ENCODE measurements around the gene CFAP97D2.
"Not testable (repeated sequence)": the region's sequence is repeated elsewhere in the genome, so short reads cannot be mapped to it uniquely, and the experiment has no call there.

CFAP97D2 gene

DNA sequence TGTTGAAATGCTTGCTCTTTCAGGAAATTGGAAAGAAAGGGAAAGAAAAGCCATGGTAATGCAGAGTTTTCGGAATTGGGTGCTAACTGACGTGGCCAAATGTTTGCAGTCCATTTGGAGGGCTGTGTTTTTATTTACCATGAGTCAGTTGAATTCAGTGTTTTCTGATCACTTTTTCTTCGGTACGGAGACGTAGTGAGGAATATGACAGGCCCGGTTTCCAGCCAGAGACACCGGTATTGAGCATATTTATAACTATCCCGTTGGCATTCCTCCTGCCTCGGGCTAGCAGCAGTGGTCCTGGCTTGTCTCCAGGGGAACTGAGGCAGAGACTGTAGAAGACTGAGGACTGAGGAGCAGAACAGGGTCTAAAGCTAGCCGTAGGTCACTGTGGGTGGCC lies 56.6 kb downstream of the CFAP97D2 start:
- DNase-seq (ENCODE audit: low spot score): no peak

DNA sequence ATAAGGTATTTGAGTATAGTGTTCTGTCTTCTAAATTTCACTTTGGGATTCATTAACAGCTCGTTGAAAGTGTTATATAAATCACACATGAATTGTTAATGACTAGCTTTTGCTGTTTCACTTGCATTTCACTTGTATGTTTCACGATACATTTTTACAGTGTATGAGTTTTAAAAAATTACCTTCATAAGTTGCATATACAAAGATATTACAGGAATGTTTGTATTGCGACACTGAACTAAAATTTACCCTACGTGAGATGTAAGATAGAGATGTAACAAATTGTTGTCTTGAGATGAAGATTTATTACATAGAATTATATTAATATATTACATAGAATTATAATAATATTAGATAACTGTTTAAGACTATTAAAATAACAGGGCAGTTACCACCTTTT lies 57.2 kb downstream of the CFAP97D2 start:
- DNase-seq (ENCODE audit: low spot score): no peak

DNA sequence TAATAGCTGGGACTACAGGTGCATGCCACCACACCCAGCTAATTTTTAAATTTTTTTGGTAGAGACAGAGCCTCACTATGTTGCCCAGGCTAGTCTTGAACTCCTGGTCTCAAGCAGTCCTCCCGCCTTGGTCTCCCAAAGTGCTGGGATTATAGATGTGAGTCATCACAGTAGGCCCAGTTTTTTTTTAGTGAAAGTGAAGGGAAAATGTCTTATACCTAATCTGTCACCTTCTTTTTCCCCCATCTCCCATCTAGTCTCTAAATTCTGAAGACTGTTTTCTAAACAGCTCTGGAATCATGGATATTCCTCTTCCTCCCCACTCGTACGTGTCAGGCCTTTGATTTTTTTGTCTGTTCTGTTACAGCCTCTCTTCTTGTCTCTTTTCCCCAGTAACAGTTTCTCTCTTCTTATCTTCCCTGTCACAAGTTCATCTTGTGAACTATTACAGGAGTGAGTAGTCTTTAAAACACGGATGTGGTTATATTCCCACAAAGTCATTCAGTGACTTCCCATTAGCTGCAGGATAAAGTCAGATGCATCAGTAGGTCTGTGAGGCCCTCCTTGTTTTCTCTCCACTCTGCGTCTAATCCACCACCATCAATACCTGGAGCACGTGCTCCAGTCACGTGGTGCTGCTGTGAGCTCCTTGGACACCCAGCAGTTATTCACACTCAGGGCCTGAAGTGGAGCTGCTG lies 58.5 kb downstream of the CFAP97D2 start:
- DNase-seq (ENCODE audit: low spot score): no peak

DNA sequence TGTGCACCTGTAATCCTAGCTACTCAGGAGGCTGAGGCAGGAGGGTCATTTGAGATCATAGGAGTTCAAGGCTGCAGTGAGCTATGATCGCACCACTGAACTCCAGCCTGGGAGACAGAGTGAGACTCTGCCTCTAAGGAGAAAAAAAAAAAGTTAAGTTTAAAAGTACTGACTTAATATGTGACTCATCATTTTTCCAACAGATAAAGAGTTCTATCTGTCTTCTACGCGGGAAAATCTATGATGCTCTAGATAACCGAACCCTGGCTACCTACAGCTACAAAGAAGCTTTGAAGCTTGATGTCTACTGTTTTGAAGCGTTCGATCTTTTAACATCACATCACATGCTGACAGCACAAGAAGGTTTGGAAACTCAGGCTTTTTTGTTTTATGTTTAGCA lies 62.9 kb downstream of the CFAP97D2 start:
- DNase-seq (ENCODE audit: low spot score): no peak

DNA sequence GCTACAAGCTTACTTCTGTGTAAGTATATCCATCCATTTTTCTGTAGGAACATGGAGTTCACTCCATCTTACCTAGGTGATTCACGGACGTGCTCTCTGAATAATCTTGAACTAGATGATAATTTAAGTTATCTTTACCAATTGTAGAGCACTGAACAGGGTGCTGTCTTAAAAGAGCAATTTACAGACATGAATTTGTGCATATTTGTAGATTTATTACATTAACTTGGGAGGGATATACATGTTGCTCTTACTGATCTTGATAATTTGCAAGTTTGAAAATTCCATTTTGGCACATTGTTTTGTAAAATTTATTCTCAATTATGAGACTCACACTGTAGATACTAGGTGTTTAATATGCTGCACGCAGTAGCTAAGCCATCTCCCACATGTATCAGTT lies 64.9 kb downstream of the CFAP97D2 start:
- DNase-seq (ENCODE audit: low spot score): no peak

DNA sequence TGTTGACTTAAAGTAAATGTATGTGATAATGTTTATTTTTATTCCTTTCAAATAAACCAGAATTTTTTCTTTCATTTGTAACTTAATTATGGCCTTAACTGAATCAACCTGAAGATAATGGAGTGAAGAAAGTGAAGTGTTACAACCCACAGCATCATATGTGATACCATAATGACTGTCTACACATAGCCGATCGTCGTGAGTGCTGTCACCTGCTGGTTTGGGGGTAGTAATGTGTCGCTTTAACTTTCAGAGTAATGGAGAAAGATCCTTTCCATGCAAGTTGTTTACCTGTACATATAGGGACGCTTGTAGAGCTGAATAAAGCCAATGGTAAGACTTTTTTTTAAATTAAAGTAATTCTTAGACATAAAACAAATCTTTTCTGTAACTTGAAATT lies 65.6 kb downstream of the CFAP97D2 start:
- DNase-seq (ENCODE audit: low spot score): no peak

DNA sequence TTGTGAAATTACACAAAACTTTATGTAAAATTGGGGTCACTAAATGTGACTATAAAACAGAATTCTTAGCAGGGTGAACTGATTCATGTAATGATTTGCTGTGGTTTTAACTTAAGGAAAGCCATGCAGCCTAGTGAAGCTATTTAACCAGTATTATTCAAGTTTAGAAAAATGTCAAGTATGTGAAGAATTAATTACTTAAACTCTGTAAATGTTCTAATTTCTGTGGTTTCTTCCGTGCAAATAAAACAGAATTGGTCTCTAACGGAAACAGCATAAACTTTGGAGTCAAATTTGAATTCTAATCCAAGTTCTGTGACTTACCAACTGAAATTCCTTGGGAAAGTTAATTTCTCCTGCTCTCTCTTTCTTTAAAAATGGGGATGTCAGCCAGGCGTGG lies 69.0 kb downstream of the CFAP97D2 start:
- DNase-seq (ENCODE audit: low spot score): peak; percentile 35

DNA sequence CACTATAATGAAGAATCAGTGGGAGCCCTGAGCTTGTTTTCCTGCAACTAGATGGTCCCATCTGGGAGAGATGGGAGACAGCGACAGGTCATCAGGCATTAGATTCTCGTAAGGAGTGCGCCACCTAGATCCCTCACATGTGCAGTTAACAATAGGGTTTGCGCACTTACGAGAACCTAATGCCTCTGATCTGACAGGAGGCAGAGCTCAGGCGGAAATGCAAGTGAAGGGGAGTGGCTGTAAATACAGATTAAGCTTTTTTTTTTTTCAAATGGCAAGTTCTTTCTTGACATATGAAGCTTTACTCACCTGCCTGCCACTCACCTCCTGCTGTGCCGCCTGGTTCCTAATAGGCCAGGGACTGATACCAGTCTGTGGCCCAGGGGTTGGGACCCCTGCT lies 70.0 kb downstream of the CFAP97D2 start:
- no peak for DNase-seq (ENCODE audit: low spot score)

DNA sequence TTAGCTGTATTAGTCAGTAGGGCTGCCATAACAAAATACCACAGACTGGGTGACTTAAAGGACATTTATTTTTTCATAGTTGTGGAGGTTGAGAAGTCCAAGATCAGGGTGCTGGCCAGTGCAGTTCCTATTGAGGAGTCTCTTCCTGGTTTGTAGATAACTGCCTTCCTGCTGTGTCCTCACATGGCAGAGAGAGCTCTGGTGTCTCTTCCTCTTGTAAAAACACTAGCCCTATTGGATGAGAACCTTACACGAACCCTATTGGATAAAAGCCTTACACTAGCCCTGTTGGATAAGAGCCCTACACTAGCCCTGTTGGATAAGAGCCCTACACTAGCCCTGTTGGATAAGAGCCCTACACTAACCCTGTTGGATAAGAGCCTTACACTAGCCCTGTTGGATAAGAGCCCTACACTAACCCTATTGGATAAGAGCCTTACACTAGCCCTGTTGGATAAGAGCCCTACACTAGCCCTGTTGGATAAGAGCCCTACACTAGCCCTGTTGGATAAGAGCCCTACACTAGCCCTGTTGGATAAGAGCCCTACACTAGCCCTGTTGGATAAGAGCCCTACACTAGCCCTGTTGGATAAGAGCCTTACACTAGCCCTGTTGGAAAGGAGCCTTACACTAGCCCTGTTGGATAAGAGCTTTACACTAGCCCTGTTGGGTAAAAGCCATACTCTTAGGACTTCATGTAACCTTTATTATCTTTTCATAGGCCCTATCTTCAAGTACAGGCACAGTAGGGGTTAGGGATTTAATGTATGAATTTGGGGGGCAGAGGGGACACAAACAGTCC lies 72.8 kb downstream of the CFAP97D2 start:
- not testable (repeated sequence) for DNase-seq (ENCODE audit: low spot score)

DNA sequence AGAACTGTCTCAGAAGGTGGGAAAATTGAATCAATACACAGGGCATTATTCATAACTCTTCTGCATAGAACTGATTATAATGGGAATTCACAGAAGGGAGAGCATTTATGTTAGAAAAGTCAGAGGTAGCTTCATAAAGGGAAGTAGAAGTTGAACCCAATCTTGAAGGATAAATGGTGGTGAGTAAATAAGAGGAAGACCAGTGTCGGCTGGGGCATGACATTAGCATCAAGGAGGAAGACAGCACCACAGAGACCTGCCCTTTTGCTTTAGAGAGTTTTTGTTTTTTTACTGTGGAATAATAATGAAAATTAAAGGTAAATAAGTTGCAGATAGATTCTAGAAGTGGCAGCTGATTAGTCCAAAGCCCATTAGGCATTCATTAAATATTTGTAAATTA lies 77.5 kb downstream of the CFAP97D2 start:
- DNase-seq (ENCODE audit: low spot score): no peak

DNA sequence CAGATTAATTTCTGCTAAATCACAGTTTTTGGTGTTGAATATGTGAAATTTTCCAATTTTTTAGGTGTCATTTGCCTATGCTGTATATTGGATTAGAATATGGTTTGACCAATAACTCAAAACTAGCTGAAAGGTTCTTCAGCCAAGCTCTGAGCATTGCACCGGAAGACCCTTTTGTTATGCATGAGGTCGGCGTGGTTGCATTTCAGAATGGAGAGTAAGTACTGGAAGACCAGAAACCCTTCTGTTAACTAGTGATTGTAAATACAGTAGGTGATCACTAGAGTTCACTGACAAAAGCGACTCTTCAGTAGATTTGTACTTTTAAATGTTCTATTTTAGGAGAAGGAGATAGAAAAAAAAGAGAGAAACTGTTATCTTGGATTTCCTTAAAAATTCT lies 78.0 kb downstream of the CFAP97D2 start:
- no peak for DNase-seq (ENCODE audit: low spot score)

DNA sequence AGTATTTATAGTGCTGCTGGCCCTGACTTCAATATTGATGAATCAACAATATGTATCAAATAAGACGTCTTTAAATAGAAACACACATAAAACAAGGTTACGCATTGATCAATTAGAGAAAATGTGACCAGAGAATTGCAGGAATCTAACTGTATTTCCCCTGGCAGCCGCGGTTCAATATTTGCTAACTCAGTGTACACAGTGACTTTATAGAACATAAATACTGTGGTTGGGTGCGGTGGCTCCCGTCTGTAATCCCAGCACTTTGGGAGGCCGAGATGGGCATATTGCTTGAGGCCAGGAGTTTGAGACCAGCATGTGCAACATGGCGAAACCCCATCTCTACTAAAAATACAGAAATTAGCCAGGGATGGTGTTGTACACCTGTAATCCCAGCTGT lies 79.5 kb downstream of the CFAP97D2 start:
- DNase-seq (ENCODE audit: low spot score): no peak

DNA sequence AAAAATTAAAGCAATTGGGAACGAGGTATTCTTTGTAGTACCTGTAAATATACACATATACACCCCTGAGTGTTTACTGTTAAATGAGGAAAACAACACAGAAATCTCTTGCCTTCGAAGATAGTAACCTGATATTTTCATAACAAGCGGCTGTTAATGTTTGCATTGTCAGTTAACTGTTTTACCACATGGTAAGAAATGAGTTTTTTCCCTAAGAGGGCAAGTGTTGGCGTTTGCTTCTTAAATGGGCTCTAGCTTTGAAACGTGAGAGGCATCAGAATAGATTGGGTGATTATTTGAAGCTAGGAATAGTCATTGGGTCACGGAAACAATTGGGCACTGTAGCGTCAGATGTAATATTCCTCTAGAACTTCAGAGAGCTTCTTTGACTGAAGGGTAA lies 80.3 kb downstream of the CFAP97D2 start:
- DNase-seq (ENCODE audit: low spot score): no peak

DNA sequence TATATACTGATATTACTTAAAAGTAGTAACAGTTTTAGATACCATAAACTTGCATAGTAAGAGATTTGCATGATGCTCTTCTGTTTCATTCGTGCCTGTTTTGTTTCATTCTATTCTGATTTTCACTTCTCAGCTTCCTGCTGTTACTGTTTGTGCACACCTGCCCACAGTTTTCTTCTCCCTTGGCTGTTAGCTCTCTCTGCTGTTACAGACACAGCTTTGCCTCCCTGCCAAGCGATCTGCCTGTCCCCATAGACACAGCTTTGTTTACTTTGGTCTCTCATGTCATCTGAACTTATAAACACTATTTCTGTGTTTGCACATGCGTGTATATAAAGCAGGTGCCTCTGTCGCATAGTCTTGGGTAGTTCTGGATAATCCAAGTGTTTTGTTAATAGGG lies 80.9 kb downstream of the CFAP97D2 start:
- no peak for DNase-seq (ENCODE audit: low spot score)

DNA sequence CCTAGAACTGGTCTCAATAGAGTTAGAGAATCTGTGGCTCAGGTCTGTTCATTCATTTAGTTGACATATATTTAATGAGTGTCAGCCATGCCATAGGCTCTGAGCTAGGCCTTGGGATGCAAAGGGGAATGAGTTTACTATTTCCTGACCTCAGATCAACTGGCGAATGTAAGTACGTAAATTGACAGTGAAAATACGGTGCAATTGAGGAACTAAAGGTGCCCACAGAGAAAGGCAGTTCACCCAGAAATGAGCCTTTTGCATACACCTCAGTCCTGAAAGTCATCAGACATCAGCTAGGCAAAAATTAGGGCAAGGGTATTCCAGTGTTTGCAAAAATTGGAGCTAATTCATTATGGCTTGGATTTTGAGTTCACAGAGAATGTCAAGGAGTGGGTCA lies 81.8 kb downstream of the CFAP97D2 start:
- no peak for DNase-seq (ENCODE audit: low spot score)

DNA sequence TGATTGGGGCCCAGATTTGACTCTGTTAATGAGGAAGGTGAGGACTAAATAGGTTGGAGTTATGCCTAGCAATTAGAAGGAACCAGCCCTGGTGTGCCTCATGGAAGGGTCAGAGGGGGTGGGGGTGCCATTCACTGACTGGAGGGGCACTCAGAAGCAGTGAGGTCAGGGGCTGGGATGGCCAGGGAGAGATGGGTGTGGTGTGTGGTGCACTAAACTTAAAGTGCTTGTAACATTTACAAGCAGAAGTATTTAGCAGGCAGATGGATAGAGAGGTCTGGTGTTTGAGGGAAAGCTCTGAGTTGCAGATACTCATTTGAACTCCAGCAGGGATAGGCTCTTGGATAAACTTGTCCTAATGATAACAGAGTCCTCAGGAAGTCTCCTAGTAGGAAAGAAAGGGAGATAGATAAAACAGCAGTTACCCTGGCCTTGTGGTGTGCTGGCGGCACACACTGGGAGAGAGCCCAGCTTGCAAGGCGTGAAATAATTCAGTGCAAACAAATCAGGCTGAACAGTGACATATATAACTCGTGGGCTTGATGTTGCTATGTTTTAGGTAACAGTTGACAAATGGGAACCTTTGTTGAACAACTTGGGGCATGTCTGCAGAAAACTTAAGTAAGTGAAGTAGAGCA lies 82.4 kb downstream of the CFAP97D2 start:
- no peak for DNase-seq (ENCODE audit: low spot score)

DNA sequence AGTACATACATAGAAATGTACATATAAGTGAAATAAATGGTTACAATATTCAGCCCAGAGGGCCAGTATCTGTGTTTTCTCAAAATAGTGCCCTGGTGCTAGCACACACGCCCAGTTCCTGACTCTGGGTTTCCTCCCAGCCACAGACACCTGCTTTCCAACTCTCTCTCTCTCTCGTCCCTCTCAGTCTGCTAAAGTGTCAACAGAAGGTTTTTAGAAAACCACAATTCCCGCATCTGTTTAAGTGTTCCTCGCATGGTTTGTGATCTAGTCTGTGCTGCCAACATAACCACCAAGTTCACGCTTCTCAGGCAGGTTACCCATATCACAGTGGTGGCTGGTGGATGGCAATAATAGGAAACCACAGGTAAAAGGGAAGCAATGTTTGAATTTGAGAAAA lies 84.5 kb downstream of the CFAP97D2 start:
- DNase-seq (ENCODE audit: low spot score): no peak

DNA sequence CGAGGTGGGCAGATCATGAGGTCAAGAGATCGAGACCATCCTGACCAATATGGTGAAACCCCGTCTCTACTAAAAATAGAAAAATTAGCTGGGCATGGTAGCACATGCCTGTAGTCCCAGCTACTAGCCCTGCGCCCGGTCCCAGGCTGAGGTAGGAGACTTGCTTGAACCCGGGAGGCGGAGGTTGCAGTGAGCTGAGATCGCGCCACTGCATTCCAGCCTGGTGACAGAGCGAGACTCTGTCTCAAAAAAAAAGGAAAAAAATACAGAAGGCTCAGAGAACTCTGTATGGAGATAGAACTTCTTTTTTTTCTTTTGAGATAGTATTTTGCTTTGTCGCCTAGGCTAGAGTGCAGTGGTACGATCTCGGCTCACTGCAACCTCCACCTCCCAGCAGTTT lies 85.3 kb downstream of the CFAP97D2 start:
- not testable (repeated sequence) for DNase-seq (ENCODE audit: low spot score)

DNA sequence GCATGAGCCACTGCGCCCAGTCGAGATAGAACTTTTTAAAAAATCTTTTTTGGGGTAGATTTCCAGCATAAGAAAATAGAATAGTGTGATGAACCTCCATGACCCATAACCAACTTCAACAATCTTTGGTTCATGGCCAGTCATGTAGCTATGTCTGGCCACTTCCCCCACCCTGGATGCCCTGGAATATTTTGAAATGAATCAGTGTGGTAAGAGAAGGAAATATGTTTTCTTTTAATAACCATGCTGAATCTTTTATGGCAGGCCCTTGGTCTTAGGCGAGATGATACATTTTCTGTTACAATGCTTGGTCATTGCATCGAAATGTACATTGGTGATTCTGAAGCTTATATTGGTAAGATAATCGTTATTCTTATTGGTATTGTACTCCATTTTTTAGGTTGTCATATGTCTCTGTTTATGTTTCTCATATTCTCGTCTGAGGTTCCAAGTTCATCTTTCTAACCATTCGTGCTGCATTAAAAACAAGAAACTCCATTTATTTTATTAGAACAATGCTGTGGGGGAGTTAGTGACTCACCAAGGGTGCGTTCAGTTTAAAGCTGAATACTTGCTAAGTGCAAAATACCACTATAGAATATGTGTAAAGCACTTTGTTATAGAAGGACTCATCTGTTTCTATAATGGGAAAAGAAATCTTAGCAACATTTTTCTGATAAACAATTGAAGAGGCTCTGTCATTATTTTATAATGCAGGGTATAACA lies 86.0 kb downstream of the CFAP97D2 start:
- peak; percentile 53 for DNase-seq (ENCODE audit: low spot score)

DNA sequence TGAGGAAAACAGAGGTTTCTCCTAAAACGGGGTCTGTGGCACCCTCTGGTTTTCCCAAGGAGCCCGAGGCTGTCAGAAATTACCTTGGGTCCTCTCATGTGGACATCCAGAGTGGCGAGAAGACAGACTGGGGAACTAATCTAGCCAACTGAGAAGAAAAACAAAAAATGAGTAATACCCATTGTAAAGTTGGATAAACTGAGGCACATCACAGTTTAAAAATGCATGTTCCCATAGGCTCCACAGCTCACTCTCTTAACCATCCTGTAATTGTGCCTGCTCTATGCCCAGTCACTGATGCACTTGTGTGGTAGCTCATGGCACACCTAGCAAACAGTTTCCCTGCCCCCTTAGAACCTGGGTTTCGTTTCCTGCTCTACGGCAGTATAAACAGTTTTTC lies 87.2 kb downstream of the CFAP97D2 start:
- no peak for DNase-seq (ENCODE audit: low spot score)

DNA sequence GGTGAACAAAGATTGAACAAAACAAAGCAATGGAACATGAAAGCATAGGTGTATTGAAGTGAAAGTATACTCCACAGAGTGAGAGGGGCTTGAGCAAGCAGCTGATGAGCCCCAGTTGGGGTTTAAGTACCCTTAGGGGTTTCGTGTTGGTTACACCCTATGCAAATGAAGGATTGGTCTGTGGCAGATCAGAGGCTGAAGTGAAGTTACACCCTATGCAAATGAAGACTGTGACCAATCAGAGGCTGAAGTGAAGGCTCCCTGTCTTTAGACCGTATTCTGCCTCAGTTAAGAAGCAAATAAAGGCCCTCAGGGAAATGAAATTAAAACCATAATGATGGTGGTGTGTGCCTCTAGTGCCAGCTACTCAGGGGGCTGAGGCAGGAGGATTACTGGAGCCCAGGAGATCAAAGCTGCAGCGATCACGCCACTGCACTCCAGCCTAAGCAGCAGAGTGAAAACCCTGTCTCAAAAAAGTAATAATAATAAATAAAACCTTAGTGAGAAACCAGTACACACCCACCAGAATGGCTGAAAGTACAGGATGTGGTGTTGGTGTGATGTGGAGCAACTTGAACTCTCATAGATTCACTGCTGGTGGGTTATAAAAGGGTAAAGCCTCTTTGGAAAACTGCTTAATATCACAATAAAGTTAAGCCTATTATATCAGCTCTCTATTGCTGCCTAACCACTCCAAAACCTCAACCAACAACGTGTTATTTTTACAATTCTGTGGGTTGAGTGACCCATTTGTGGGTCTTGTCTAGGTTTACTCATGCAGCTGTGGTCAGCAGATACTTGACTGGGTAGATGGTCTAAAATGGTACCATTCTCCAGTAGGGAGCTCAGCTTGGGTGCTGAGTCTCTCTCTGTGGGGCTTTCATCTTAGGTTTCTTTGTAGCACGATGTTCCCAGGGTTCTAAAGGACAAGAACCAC lies 89.6 kb downstream of the CFAP97D2 start:
- DNase-seq (ENCODE audit: low spot score): no peak
